NCI-H82 treated with DMSO at 0.1 percent for 48 hours (cell line): Measurements from ENCODE around the gene DAZAP2.
"Not testable (repeated sequence)": the region's sequence is repeated elsewhere in the genome, so short reads cannot be mapped to it uniquely, and the experiment has no call there.

ENCODE experiments used
- DNase-seq: peaks from one replicate; lab custom pipeline; 2025; ENCODE audit not compliant: unreplicated experiment; lab: John Stamatoyannopoulos, UW

Gene DAZAP2

DNA sequence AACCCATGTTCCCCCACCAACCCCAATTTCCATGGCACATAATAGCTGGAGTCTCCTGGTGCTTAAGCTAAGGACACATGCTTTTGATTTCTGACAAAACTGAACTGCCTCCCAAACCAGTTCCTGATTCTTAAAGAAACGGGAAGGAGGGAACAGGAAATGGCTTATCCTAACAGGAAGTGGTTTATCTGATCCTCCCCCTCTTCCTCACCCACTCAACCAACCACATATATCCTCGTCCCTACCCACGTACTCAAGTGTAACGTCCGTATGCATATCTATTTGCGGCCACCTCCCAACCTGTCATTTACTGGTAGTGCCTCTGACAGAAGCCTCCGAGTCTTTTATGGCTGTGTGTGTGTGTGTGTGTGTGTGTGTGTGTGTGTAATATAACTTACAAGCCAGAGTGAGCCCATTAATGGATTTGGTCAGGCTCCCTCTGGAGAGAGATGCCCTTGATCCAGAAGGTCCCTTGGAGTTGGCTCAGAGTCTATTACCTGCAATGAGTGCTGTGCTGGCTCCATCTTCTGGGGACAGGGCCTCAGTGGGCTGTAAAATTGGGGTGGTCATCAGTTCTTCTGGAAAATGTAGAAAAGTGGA, 7.7 kb downstream of the DAZAP2 start:
- DNase-seq, result no peak

DNA sequence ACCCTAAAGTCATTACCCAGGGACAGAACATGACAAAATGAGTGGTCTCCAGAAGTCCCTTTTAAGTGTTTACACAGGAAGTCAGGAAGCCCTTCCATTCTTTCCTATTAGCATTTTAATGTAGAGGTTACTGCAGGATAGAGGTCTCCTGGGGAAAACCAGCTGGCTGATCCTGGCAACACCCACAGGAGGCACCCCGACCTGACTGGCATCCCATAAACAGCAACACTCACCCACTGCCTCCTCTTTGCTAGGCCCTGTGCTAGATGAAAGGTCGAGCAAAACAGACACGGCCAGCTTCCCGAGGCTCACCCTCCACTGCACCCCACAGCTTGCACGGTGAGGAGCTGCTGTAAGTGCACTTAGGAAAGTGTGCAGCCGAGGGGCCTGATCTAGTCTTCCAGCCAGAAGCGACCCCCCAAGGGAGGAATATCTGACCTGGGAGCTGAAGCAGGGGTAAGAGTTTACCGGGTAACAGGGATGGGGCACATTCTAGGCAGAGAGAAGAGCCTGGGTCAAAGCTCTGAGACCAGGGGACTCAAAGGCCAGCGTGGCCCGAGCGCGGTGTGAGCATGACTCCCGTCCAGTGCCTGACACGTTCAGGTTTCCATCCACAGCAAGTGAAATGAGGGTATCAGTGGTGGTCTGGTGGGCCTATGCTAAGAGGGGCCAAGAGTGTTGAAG, 9.0 kb downstream of the DAZAP2 start:
- no peak for DNase-seq

DNA sequence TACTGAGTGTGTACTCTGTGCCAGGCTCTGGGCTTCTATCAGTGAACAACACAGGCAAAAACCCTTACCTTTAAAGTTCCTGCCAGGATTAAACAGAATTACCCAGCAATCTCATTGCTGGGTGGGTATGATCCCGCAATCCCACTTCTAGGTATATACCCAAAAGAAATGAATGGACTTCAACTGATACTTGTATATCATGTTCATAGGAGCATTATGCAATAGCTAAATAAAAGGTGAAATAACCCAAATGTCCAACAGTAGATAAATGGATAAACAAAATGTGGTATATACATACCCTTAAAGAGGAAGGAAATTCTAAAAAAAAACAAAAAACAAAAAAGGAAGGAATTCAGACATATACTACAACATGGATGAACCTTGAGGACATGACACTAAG, 14.7 kb downstream of the DAZAP2 start:
- DNase-seq, result no peak

DNA sequence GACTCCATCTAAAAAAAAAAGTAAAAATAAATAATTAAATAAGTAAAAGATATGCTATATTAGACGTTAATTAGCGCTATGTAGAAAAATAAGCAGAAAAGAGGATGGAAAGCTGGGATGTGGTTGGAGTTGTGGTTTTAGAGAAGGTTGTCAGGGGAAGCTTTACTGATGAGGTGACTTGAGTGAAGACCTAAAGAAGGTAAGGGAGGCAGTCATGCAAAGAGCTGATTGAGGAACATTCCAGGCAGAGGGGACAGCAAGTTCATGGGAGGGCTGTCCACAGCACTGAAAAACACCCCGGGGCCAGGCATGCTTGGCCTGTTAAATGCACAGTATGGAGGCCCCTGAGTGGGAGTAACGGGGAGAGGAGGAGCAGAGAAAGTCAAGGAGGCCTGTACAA, 15.9 kb downstream of the DAZAP2 start:
- no peak for DNase-seq

DNA sequence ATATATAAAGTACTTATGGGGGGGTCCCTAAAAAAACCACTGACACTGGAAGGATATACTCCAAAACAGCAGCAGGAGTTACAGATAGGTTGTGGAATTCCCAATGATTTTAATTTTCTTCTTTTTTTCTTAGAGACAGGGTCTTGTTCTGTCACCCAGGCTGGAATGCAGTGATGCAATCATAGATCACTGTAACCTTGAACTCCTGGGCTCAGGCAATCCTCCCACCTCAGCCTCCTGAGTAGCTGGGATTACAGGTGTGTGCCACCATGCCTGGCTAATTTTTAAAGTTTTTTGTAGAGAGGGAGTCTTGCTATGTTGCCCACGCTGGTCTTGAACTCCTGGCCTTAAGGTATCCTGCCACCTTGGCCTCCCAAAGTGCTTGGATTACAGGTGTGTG, 21.0 kb downstream of the DAZAP2 start:
- not testable (repeated sequence) for DNase-seq

DNA sequence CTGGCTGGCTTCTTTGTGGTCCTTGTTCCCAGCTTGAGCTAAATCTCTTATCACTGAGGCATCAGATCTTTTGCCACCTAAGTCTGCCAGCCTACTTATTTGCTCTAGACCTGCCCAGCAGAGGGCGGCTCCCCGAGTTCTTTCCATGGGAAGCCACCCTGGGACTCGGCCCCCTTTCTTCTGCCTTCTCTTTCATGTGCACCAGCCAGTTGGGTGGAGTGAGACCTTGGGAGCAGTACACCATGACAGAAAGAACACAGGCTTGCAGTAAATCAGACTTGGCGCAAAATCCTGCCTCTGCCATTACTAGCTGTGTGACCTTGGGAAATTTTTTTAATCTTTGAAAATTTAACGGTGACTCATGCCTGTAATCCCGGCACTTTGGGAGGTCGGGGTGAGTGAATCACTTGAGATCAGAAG, 24.1 kb downstream of the DAZAP2 start:
- no peak for DNase-seq

DNA sequence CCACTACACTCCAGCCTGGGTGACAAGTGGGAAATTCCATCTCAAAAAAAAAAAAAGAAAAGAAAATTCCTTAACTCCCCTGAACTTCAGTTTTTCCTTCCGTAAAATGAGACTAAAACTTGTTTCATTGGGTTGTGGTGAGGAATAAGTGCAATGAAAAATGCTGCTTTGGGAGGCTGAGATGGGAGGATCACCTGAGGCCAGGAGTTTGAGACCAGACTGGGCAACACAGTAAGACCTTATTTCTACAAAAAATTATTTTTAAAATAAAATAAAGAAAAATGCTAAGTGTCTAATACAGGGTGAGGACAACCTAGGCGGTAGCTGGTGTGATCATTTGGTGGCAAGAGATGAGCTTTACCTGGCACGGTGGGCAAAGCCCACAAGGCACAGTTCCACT, 24.7 kb downstream of the DAZAP2 start:
- DNase-seq, result no peak

DNA sequence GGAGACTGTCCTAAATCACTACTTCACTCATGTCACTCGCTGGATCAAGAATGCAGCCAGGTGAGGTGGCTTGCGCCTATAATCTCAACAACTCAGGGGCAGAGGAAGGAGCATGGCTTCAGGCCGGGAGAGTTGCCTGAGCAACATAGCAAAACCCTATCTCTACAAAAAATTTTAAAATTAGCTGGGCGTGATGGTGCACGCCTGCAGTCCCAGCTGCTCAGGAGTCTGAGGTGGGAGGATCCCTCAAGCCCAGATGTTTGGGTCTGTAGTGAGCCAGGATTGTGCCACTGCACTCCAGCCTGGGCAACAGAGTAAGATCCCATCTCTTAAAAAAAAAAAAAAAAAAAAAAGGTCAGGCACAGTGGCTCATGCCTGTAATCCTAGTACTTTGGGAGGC, 25.7 kb downstream of the DAZAP2 start:
- no peak for DNase-seq

DNA sequence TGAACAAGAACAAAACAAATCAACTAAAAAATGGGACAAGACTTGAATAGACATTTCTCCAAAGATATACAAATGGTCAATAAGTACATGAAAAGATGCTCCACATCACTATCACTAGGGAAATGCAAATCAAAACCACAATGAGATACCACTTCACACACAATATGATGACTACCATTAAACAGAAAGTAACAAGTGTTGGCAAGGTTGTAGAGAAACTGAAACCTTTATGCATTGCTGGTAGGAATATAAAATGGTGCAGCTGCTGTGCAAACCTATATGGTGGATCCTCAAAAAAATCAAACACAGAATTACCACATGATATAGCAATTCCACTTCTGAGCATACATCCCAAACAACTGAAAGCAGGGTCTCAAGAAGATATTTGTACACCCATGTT, 26.4 kb downstream of the DAZAP2 start:
- DNase-seq, result no peak

DNA sequence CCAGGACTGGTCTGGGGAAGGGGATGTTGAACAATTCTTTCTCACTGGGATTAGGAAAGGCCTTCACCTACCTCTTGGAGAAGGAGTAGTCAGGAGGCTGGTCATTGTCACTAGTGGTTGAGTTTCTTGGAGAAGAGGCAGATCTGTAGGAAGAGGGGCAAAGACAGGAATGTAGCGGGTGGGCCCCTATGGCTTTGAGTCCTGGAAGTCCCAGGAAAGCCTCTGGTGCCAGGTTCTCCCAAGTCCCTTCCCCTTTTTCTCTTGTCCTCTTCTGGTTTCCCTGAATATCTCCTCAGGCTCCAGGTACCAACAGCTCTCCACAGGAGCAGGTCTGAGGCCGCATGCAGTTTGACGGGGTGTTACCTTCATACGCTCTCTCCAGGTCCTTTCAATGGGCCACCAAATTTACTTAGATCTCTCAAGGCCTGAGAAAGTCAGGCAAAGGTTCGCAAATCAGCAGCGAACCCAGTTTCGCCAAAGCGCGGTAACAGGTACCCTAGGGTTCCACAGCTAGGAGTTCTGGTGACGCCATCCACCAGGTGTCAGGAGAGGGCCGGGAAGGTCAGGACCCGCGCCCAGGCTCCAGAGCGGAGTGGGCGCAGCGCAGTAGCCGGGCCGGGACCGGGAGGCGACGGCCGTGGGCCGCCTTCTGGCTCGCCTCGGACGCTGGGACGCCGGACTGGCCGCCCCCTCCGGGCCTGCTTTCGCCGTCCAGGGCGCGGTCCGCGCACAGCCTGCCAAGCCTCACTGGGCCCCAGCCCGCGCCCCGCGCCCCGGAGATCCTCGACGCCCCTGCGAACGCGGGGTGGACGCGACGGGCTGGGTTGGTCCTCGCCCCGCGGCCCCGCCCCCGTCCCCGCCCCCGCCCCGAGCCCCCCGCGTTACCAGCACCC, 30.8 kb downstream of the DAZAP2 start:
- no peak for DNase-seq

DNA sequence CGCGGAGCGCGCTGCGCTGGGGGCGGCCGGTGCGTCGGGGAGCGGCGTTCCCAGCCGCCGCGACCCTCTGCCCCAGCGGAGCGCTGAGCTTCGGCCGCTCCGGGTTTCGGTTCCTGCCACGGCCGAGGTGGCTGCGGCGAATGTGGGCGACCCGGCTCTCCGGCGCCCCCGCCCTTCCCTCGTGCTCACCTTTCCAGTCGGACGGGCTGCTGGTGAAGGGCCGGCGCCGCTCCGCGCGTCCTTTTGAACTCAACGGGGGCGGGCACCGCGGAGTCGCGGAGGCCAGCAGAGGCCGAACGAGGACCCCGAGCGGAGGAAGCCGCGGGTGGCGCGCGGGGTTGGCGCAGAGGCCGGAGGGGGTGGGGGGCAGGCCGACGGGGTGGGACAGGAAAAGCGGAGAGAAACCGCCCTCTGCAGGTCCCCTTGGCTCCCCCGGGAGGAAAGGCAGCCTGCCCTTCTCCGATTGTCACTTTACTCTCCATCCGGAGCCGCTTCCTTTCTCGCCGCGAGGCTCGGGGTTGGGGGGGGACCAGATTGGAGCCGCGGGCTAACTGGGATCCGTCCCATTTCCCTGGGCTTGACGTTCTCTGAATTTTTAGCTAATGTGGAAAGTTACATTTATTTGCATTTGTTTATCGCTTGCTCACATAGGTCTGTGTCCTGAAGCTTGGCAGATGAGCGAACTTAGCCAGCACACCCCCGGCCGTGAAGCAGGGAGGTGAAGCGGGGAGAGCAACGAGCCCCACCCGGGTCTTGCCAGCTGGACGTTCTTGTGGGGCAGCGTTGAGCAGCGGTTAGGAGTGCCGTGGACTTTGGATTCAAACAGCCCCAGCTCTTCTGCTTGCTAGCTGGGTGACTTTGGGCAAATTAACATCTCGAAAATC, 31.7 kb downstream of the DAZAP2 start, which contains the start of gene SMAGP:
TSS of gene SMAGP (minus strand) at position 349 of the 884 bp plus-strand sequence. CDS start 1,137 bp downstream, outside the sequence.
- no peak for DNase-seq

DNA sequence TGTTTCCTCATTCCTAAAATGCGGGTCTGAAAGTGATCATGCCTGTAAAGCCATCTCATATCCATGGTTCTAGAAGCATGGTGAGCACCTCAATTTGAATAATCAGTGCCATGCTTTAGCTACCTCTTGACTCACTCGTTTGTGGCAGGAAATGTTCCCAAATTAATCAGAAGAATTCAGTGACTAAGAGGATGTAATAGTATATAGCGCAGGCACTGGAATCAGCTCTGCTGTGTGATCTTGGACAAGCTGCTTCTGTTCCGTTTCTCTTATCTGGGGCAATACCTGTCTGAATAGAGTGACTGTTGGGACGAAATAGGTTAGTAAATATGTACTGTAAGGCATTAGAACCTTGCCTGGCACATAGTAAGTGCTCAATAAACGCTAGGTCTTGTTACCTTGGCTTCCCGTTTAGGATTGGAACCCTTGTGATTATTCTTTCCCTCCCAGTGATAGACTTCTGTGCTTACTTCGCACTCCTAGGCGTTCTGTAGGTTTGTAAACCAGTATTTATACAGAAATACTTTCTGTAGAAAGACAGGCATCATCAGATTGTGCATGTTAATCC, 32.4 kb downstream of the DAZAP2 start:
- DNase-seq, result no peak

DNA sequence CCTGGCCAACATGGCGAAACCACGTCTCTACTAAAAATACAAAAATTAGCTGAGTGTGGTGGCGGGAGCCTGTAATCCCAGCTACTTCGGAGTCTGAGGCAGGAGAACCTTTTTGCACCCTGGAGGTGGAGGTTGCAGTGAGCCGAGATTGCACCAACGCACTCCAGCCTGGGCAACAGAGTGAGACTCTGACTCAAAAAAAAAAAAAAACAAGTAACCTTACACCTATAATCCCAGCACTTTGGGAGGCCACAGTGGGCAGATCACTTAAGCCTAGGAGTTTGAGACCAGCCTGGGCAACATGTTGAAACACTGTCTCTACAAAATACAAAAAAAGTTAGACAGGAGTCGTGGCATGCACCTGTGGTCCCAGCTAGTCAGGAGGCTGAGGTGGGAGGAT, 34.2 kb downstream of the DAZAP2 start:
- not testable (repeated sequence) for DNase-seq

DNA sequence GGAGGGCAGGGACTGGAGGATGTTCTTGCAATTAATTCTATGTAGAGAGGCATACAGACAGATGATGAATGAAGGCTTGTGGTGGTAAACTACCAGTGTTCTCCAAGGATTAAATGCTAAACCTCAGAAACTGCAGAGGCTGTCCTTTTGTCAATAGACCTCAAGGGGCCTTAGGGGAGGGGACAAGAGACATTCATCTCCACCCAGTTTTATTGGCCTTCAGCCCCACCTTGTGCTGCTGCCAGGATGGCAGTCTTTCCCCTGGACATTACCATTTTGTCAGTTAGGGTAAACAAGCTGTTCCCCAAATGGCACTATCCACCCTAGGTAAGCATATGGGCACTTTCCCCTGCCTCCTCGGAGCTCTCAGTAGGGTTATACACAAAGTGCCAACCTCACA, 36.5 kb downstream of the DAZAP2 start:
- no peak for DNase-seq

DNA sequence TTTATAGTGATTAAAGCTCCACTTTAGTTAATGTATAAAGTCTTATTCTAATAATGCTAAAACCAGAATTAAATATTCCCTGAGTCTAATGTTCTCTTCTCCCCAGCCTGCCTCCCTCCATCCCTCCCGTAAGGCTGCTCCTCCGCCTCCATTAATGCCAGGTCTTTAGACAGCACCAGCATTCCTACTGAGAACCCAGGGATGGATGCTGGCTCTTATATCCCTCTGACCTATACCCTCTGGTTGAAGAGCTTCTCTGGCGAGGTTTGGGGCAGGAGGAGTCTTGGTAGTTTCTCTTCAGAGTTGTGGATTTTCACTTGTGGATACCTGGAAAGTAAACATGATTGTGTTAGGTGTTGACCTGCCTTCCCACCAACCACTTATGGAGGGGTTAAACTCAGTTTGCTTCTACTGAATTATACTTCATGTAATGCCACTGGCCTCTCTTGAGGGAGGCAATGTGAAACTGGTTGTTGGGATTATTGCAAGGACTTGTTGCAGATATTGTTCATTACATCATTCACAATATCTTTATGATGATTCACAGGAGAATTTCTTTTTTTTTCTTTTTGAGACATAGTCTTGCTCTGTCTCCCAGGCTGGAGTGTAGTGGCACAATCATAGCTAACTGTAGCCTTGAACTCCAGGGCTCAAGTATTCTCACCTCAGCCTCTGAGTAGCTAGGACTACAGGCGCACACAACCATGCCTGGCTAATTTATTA, 42.7 kb downstream of the DAZAP2 start:
- no peak for DNase-seq

DNA sequence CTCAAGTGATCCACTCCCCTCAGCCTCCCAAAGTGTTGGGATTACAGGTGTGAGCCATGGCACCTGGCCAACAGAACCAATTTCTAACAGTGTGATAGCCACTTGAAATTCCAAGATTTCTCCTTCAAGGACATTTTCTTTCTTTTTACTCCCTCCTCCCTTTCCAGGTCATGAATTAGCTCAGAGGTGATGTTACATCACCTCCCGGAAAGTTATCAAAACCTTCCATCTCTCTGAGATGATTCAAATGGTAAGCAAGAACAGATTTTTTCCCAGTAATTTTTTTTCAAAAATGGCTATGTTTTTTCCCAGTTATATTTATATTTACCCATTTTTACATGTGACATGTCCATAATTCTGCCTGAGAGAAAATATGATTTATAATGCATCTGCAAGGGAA, 47.2 kb downstream of the DAZAP2 start:
- DNase-seq, result no peak

DNA sequence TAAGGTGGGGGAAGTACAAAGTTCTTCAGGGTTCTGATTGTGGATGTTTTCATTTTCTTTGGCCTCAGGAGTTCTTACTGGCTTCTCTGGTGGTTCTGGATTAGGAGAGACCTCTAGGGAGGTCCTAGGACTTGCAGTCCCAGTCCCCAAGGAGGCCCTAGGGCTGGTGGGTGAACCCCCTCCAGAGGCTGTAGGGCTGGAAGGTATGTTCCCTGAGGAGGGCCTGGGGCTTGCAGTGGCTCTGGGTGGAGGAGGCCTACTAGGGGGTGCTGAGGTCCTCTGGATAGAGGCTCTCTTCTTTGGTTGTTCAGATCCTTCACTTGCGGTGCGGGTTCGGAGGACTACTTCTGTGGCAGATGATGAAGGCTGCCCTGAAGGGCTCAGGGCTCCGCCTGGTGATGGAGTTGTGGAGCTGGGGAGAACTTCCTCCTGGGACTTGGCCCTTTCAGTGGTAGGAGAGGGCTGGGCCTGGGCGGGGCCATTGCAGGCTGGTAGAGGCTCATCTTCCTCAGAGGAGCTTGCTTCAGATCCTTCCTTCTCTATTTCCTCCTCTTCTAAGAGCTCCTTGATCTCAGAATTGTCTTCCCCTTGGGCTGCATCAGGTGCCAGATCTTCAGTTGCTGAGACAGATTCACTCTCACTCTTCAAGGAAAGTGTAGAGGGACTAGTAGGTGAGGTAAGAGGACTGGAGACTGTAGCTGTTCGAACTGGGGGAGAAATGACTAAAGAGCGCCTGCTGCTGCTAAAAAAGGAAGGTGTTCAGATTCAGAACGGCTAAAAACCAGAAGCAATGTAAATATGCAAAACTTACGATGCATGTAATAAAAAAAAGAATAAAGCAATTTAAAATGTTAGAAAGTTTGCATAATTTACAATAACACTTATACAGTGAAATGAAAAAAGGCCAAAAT, 53.2 kb downstream of the DAZAP2 start:
- DNase-seq, result not testable (repeated sequence)
